Stomach (tissue), 4 donors: ENCODE measurements around the gene FNBP1L.

Experiments
- POLR2A ChIP-seq, 4 donors: fragments of 450-650 bp; IDR thresholded peaks; one replicate each; pipeline ENCODE4 v1.6.1; 2016; ENCODE audit warnings: antibody characterized with exemption in 4 of 4, control low read depth in 2 of 4, mild to moderate bottlenecking in 1 of 4, moderate library complexity in 1 of 4
- TF ChIP-seq, protein P1 (sequence below), 7 experiments: fragments of 450-650 bp in 4 of 7; fragments of 200-600 bp in 3 of 7; sonication (generic) in 3 of 7; IDR thresholded peaks; one replicate each; pipeline ENCODE4 v1.5.1; 2016 to 2019; ENCODE audit warnings: antibody characterized with exemption in 7 of 7, control low read depth in 2 of 7, mild to moderate bottlenecking in 1 of 7

GRCh38 chr1:93426181-93426580, 21.7 kb upstream of the FNBP1L start:
- TF ChIP-seq, protein P1, sequence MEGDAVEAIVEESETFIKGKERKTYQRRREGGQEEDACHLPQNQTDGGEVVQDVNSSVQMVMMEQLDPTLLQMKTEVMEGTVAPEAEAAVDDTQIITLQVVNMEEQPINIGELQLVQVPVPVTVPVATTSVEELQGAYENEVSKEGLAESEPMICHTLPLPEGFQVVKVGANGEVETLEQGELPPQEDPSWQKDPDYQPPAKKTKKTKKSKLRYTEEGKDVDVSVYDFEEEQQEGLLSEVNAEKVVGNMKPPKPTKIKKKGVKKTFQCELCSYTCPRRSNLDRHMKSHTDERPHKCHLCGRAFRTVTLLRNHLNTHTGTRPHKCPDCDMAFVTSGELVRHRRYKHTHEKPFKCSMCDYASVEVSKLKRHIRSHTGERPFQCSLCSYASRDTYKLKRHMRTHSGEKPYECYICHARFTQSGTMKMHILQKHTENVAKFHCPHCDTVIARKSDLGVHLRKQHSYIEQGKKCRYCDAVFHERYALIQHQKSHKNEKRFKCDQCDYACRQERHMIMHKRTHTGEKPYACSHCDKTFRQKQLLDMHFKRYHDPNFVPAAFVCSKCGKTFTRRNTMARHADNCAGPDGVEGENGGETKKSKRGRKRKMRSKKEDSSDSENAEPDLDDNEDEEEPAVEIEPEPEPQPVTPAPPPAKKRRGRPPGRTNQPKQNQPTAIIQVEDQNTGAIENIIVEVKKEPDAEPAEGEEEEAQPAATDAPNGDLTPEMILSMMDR (IDR thresholded peaks at IDR 0.05) = no peak
- no peak for TF ChIP-seq POLR2A (IDR thresholded peaks at IDR 0.05)
